GM12864 (cell line): ENCODE results near the gene STX8.

Experiments used
- DNase-seq: peaks from one replicate; pipeline ENCODE4 v3.0.0-alpha.2; 2011; ENCODE audit warnings: low read depth
- H3K4me3 ChIP-seq: 2 replicates; pipeline ENCODE4 v1.5.1; 2011; ENCODE audit warnings: mild to moderate bottlenecking, low read depth, low read length, control low read depth
- CTCF ChIP-seq: IDR thresholded peaks from 2 replicates; pipeline ENCODE4 v1.5.1; 2011; ENCODE audit warnings: low read depth, mild to moderate bottlenecking, moderate library complexity, low read length, control low read depth, inconsistent platforms; ENCODE audit errors: missing control alignments

Gene STX8

GRCh38 chr17:9221147-9221921 lies 354.3 kb downstream of the STX8 start:
- no peak for DNase-seq
- no peak for TF ChIP-seq CTCF
- no peak overlapping the region for H3K4me3 ChIP-seq

GRCh38 chr17:9220398-9221146 lies 355.0 kb downstream of the STX8 start:
- H3K4me3 ChIP-seq, result no peak overlapping the region
- no peak for TF ChIP-seq CTCF
- no peak for DNase-seq

GRCh38 chr17:9219631-9220397 lies 355.8 kb downstream of the STX8 start:
- no peak for DNase-seq
- TF ChIP-seq CTCF, result no peak
- H3K4me3 ChIP-seq, result no peak overlapping the region

GRCh38 chr17:9218911-9219310 lies 356.7 kb downstream of the STX8 start:
- no peak for DNase-seq

GRCh38 chr17:9218064-9218635 lies 357.5 kb downstream of the STX8 start:
- no peak for DNase-seq
- TF ChIP-seq CTCF, result no peak
- H3K4me3 ChIP-seq, result no peak overlapping the region

More at GRCh38 chr17:9218911-9219310, 356.7 kb downstream of the STX8 start:
- no peak overlapping the region for H3K4me3 ChIP-seq
- TF ChIP-seq CTCF, result no peak

GRCh38 chr17:9217151-9218056 lies 358.2 kb downstream of the STX8 start:
- no peak for DNase-seq
- no peak overlapping the region for H3K4me3 ChIP-seq
- TF ChIP-seq CTCF, result no peak
